HG02870 (cell line): ENCODE results near the gene SLC41A3.

ENCODE experiments used
- ATAC-seq: cut with Tn5 transposase; IDR thresholded peaks from one replicate; pipeline ENCODE4 v1.9.1; 2021; ENCODE audit warnings: mild to moderate bottlenecking, moderate library complexity; ENCODE audit not compliant: unreplicated experiment

The SLC41A3 gene

GRCh38 chr3:126031981-126032471 lies 51.9 kb downstream of the SLC41A3 start:
- ATAC-seq, result no peak

- ATAC-seq, result no peak
Measured at GRCh38 chr3:126030455-126030854, 53.5 kb downstream of the SLC41A3 start.

- no peak for ATAC-seq
Measured at GRCh38 chr3:126029241-126029640, 54.7 kb downstream of the SLC41A3 start.

GRCh38 chr3:126028096-126028495 lies 55.8 kb downstream of the SLC41A3 start:
- no peak for ATAC-seq

GRCh38 chr3:126026761-126027160 lies 57.2 kb downstream of the SLC41A3 start:
- no peak for ATAC-seq

- ATAC-seq, result no peak
Measured at GRCh38 chr3:126026277-126026751, 57.6 kb downstream of the SLC41A3 start.

- no peak for ATAC-seq
Measured at GRCh38 chr3:126025862-126026261, 58.1 kb downstream of the SLC41A3 start.

GRCh38 chr3:126025116-126025729 lies 58.7 kb downstream of the SLC41A3 start:
- no peak for ATAC-seq

GRCh38 chr3:126024049-126024854 lies 59.7 kb downstream of the SLC41A3 start:
- no peak for ATAC-seq

- no peak for ATAC-seq
Measured at GRCh38 chr3:126023390-126023789, 60.5 kb downstream of the SLC41A3 start.

- no peak for ATAC-seq
Measured at GRCh38 chr3:126022741-126023359, 61.1 kb downstream of the SLC41A3 start.

- no peak for ATAC-seq
Measured at GRCh38 chr3:126021702-126022101, 62.2 kb downstream of the SLC41A3 start.

GRCh38 chr3:126021224-126021623 lies 62.7 kb downstream of the SLC41A3 start:
- ATAC-seq, result no peak

GRCh38 chr3:126019683-126020082 lies 64.2 kb downstream of the SLC41A3 start:
- ATAC-seq, result no peak

- ATAC-seq, result no peak
Measured at GRCh38 chr3:126018995-126019394, 64.9 kb downstream of the SLC41A3 start.

- no peak for ATAC-seq
Measured at GRCh38 chr3:126018545-126018944, 65.4 kb downstream of the SLC41A3 start.

- ATAC-seq, result no peak
Measured at GRCh38 chr3:126017362-126017761, 66.6 kb downstream of the SLC41A3 start.

GRCh38 chr3:126016616-126017015 lies 67.3 kb downstream of the SLC41A3 start:
- no peak for ATAC-seq

- ATAC-seq, result no peak
Measured at GRCh38 chr3:126015075-126015474, 68.8 kb downstream of the SLC41A3 start.

- ATAC-seq, result no peak
Measured at GRCh38 chr3:126014252-126014651, 69.7 kb downstream of the SLC41A3 start.

- ATAC-seq, result no peak
Measured at GRCh38 chr3:126013751-126014156, 70.2 kb downstream of the SLC41A3 start.

- ATAC-seq, result no peak
Measured at GRCh38 chr3:126009181-126009580, 74.7 kb downstream of the SLC41A3 start.
